Endothelial cell of umbilical vein (primary cell): ENCODE measurements around the gene FAM118B. TPM values are rescaled to one million over a fixed set of nuclear protein-coding genes. Genes with fewer than 3 reads are reported as not detected.

Source experiments
- BruUV-seq: library from RNA; stranded (reverse); fragments of 400-500 nt; replicated peaks from 2 replicates; lab custom pipeline; 2021; lab: Mats Ljungman, UMichigan
- CTCF ChIA-PET: fragments of 300-600, 350-600 bp; sonication (Branson Sonifier 250); formaldehyde crosslinking; loops from one replicate; lab custom pipeline; 2021; ENCODE audit warnings: antibody characterized with exemption, inconsistent platforms; lab: Charles Lee
- POLR2A ChIA-PET: fragments of 300-600, 350-600 bp; sonication (Branson Sonifier 250); formaldehyde crosslinking; loops from one replicate; lab custom pipeline; 2021; ENCODE audit warnings: antibody characterized with exemption, inconsistent platforms; lab: Charles Lee
- DNase-seq: peaks from one replicate; pipeline ENCODE4 v3.0.0-alpha.2; 2011; ENCODE audit warnings: low read depth, low spot score
- FAIRE-seq: peaks from 2 replicates; lab custom pipeline; 2011; peaks lifted over from hg19 to GRCh38; lab: Jason Lieb, UNC
- H2AFZ ChIP-seq: 2 replicates; pipeline ENCODE4 v1.6.0; 2012; ENCODE audit warnings: low read depth, low read length, control low read depth, inconsistent platforms
- H3K27ac ChIP-seq: 2 replicates; pipeline ENCODE4 v1.5.1; 2011; ENCODE audit warnings: low read depth, mild to moderate bottlenecking, control low read depth, low read length, moderate library complexity; ENCODE audit not compliant: insufficient read depth
- H3K27me3 ChIP-seq, 2 experiments: 2 replicates each; pipeline versions ENCODE4 v1.6.0 to v1.6.1; 2011; ENCODE audit warnings: low read length in 2 of 2, mixed read lengths in 1 of 2; ENCODE audit not compliant: control insufficient read depth in 2 of 2, insufficient read depth in 2 of 2
- H3K36me3 ChIP-seq, 2 experiments: 2 replicates in 1 of 2; 3 replicates in 1 of 2; pipeline ENCODE4 v1.5.1; 2011; ENCODE audit warnings: low read length in 2 of 2, mild to moderate bottlenecking in 1 of 2, moderate library complexity in 1 of 2; ENCODE audit not compliant: control insufficient read depth in 2 of 2, insufficient read depth in 2 of 2; ENCODE audit errors: extremely low read depth in 1 of 2
- H3K4me1 ChIP-seq: 3 replicates; pipeline ENCODE4 v1.5.1; 2011; ENCODE audit warnings: mild to moderate bottlenecking, low read length; ENCODE audit not compliant: control insufficient read depth, insufficient read depth; ENCODE audit errors: extremely low read depth
- H3K4me2 ChIP-seq: 2 replicates; pipeline ENCODE4 v1.6.1; 2011; ENCODE audit warnings: low read length, control low read depth, mixed read lengths; ENCODE audit not compliant: insufficient read depth
- H3K4me3 ChIP-seq, 3 experiments: fragments of 200-600 bp in 1 of 3; sonication (generic), shearing (Covaris generic) in 1 of 3; replicated peaks in 1 of 3; 2 replicates each; pipeline ENCODE4 v1.5.1; 2011 to 2016; ENCODE audit warnings: control low read depth in 3 of 3, low read length in 3 of 3, mild to moderate bottlenecking in 2 of 3, inconsistent platforms in 1 of 3, low read depth in 1 of 3, moderate library complexity in 1 of 3; ENCODE audit not compliant: insufficient read depth in 1 of 3
- H3K79me2 ChIP-seq: 2 replicates; pipeline ENCODE4 v1.6.0; 2012; ENCODE audit warnings: low read length, inconsistent platforms; ENCODE audit not compliant: control insufficient read depth, insufficient read depth
- H3K9ac ChIP-seq: replicated peaks from 2 replicates; pipeline ENCODE3; 2011; ENCODE audit warnings: low read length, control low read depth; ENCODE audit not compliant: insufficient read depth; ENCODE audit errors: extremely low read depth
- H3K9me1 ChIP-seq: replicated peaks from 3 replicates; pipeline ENCODE4 v1.6.0; 2011; ENCODE audit warnings: mild to moderate bottlenecking, low read length; ENCODE audit not compliant: control insufficient read depth, insufficient read depth; ENCODE audit errors: extremely low read depth
- H3K9me3 ChIP-seq: replicated peaks from 2 replicates; pipeline ENCODE4 v1.5.1; 2012; ENCODE audit warnings: low read length, inconsistent platforms; ENCODE audit not compliant: control insufficient read depth, insufficient read depth
- H4K20me1 ChIP-seq: replicated peaks from 2 replicates; pipeline ENCODE3; 2011; ENCODE audit warnings: mild to moderate bottlenecking, low read length; ENCODE audit not compliant: control insufficient read depth, insufficient read depth; ENCODE audit errors: extremely low read depth
- EZH2 ChIP-seq: IDR thresholded peaks from 2 replicates; pipeline ENCODE4 v1.6.1; 2012; ENCODE audit warnings: borderline replicate concordance, low read depth, mild to moderate bottlenecking, moderate library complexity, low read length, inconsistent platforms; ENCODE audit not compliant: severe bottlenecking
- FOS ChIP-seq: IDR thresholded peaks from 2 replicates; pipeline ENCODE4 v1.6.1; 2011; ENCODE audit warnings: mild to moderate bottlenecking, low read length, moderate library complexity, borderline replicate concordance; ENCODE audit not compliant: insufficient read depth
- GATA2 ChIP-seq: IDR thresholded peaks from 2 replicates; pipeline ENCODE4 v1.7.0; 2011; ENCODE audit warnings: low read depth, mild to moderate bottlenecking, moderate library complexity, mixed read lengths, low read length; ENCODE audit not compliant: insufficient read length, insufficient read depth
- JUN ChIP-seq: IDR thresholded peaks from 2 replicates; pipeline ENCODE4 v1.6.1; 2011; ENCODE audit warnings: borderline replicate concordance, low read depth; ENCODE audit not compliant: insufficient read length, insufficient read depth
- MYC ChIP-seq: IDR thresholded peaks from one replicate; pipeline ENCODE4 v1.6.1; 2011; ENCODE audit warnings: mild to moderate bottlenecking, low read depth, low read length
- POLR2A ChIP-seq: IDR thresholded peaks from 2 replicates; pipeline ENCODE4 v1.6.1; 2012; ENCODE audit warnings: low read depth, mild to moderate bottlenecking, control low read depth, low read length
- POLR2AphosphoS5 ChIP-seq: IDR thresholded peaks from 2 replicates; pipeline ENCODE4 v1.6.1; 2012; ENCODE audit warnings: low read depth, mild to moderate bottlenecking, control low read depth, low read length, moderate library complexity; ENCODE audit not compliant: insufficient read depth
- dilution Hi-C: fragments of 300-500 bp; cut with MboI; formaldehyde crosslinking; loops from one replicate; pipeline ENCODE4 v1.15.0; 2019; ENCODE audit warnings: low sequenced_read_pairs; ENCODE audit not compliant: extremely low pct_ligation_motif_present
- intact Hi-C: fragments of 100-400 bp; cut with micrococcal nuclease; formaldehyde crosslinking; loops from one replicate; pipeline ENCODE4 v1.10.0; 2022
- polyA plus RNA-seq, 4 experiments: library from polyadenylated mRNA; depleted of rRNA in 3 of 4; stranded (reverse) in 3 of 4; unstranded in 1 of 4; fragments of >200 nt; gene quantifications; 2 replicates each; pipeline versions ENCODE4 v1.2.1 to v1.2.3, GENCODE V29; 2011 to 2012; ENCODE audit warnings: missing spikeins in 1 of 4
- total RNA-seq: library from RNA; stranded (reverse); gene quantifications from 2 replicates; pipeline ENCODE4 v1.2.3, GENCODE V29; 2021
- TF ChIP-seq, protein P1 (sequence below), 2 donors: IDR thresholded peaks; 1 replicate in 1 of 2; 2 replicates in 1 of 2; pipeline ENCODE4 v1.5.1; 2011; ENCODE audit warnings: low read length in 2 of 2, mild to moderate bottlenecking in 2 of 2, moderate library complexity in 2 of 2, control low read depth in 1 of 2, inconsistent platforms in 1 of 2, low read depth in 1 of 2; ENCODE audit not compliant: insufficient read depth in 1 of 2; ENCODE audit errors: extremely low read depth in 1 of 2
- TF ChIP-seq, protein P2 (sequence below): IDR thresholded peaks from 2 replicates; pipeline ENCODE4 v1.6.1; 2011; ENCODE audit not compliant: insufficient read depth, insufficient read length

Gene FAM118B
- total and polyA plus RNA-seq, 2 donors (not counting 3 experiments of a cell fraction or from before 2014, with no cell fraction given): 26.6 to 35.8 TPM

DNA sequence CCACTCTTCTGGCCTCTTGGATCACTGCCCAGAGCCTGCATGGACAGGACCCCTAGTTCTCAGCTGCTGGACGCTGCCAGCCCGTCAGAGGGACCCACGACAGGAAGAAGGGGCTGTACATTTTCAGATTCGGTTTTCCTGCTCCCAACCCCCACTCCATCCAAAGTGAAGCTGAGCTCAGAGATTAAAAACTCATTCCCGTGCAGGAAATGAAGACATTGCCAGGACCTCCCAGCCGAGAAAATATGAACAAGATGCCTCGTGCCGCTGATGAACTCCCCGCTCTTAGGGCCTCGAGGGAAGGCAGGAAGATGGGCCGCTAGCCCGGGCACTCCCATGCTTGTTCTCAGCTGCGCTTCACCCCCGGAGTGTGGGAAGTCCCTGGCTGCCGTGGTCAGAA is 36.2 kb upstream of the FAM118B start:
- ChIA-PET CTCF (interaction anchor here (0.9 kb wide), 1 partner anchor 19 kb away, joined by 4 read pairs; no protein-coding TSS in a partner anchor), POLR2A (no interaction called here)
- Histone ChIP-seq H2AFZ (peak overlapping the region; percentile 13), H3K4me2 (no peak overlapping the region), H3K4me3 (no peak overlapping the region), H3K9ac (no peak overlapping the region), H3K9me3 (no peaks in the 10 kb centered on the region), H3K27me3 (peaks cover 0 to 3% of the 10 kb centered on the region in 2 experiments), H3K36me3 (no peaks in the 10 kb centered on the region), H3K79me2 (no peaks in the 10 kb centered on the region), H3K4me1 (peaks cover 3% of the 10 kb centered on the region), H3K27ac (no peak overlapping the region), H3K9me1 (no peaks in the 10 kb centered on the region), H4K20me1 (no peaks in the 10 kb centered on the region)
- DNase-seq: peak; percentile 40
- TF ChIP-seq GATA2 (no peak), JUN (no peak), POLR2A (no peak), POLR2AphosphoS5 (no peak), FOS (no peak), MYC (no peak), EZH2 (no peak)
- TF ChIP-seq, protein P1, sequence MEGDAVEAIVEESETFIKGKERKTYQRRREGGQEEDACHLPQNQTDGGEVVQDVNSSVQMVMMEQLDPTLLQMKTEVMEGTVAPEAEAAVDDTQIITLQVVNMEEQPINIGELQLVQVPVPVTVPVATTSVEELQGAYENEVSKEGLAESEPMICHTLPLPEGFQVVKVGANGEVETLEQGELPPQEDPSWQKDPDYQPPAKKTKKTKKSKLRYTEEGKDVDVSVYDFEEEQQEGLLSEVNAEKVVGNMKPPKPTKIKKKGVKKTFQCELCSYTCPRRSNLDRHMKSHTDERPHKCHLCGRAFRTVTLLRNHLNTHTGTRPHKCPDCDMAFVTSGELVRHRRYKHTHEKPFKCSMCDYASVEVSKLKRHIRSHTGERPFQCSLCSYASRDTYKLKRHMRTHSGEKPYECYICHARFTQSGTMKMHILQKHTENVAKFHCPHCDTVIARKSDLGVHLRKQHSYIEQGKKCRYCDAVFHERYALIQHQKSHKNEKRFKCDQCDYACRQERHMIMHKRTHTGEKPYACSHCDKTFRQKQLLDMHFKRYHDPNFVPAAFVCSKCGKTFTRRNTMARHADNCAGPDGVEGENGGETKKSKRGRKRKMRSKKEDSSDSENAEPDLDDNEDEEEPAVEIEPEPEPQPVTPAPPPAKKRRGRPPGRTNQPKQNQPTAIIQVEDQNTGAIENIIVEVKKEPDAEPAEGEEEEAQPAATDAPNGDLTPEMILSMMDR (IDR thresholded peaks at IDR 0.05; ENCODE audit: extremely low read depth in 1 of 2, insufficient read depth in 1 of 2, low read depth in 1 of 2, low read length in 2 of 2): no peak
- TF ChIP-seq, protein P2, sequence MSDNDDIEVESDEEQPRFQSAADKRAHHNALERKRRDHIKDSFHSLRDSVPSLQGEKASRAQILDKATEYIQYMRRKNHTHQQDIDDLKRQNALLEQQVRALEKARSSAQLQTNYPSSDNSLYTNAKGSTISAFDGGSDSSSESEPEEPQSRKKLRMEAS: no peak
- FAIRE-seq: no peak
- dilution Hi-C loops: no loop called here
- BruUV-seq: no TSS peak
- intact Hi-C loops: no loop called here
